GM18498 (cell line): ENCODE results near the gene PDPR.
"Not testable (repeated sequence)": the region's sequence is repeated elsewhere in the genome, so short reads cannot be mapped to it uniquely, and the experiment has no call there.

ENCODE experiments used
- ATAC-seq: cut with Tn5 transposase; IDR thresholded peaks from one replicate; pipeline ENCODE4 v1.9.1; 2021; ENCODE audit warnings: mild to moderate bottlenecking, moderate library complexity; ENCODE audit not compliant: unreplicated experiment

Gene PDPR

GRCh38 chr16:70160821-70161220 is 46.7 kb downstream of the PDPR start:
- no peak for ATAC-seq

DNA sequence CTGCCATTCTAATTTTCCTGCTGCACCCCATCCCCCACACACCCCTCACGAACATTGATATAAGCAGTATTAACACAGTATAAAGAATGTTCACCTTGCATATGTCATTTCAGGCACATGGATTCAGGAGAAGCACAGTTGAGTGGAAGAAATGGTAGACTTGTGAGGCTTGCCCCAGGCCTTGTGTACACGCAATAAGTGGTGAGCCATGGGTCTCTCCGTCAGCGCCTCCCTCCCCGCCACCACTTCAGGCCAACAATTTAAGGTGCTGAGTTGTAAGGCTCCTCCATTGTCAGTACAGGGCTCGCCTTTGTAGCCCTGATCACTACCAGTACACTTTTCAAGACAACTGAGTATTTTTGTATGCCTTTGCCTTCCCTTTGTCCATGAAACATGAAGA is 47.2 kb downstream of the PDPR start:
- ATAC-seq: no peak

DNA sequence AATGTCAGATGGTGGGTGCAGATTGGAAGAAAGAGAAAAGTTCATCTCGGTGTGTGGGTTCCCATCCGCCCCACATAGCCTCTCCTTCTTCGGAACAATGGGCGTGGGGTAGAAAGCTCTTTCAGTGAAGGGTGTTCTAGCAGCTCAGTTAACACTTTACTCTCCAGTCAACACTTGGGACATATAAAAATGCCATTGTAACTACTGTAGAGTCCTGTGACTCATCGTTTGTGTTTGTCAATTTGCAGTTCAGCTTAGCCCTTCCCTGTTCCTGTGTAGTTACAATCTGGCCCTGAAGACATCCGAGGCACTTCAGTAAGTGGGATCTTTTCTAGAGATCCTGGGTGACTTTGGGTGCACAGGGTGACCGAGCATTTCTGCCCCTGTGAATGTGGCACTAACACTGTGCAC is 47.9 kb downstream of the PDPR start:
- no peak for ATAC-seq

GRCh38 chr16:70163596-70163995 is 49.5 kb downstream of the PDPR start:
- no peak for ATAC-seq

DNA sequence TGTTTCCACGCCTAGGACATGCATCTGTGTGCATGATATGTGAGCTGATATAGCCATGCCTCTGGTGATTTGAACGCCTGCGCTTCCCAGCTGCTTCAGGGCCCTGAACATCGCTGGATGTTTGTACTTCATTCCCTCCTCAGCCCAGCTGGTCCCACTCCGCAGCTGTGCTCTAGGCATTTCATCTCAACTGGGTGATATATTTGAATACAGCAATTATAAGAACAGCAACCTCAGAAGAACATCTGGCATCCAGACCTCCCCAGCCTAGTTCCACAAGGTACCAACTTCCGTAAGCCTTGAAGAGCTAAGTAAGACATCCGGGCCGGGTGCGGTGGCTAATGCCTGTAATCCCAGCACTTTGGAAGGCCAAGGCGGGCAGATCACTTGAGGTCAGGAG is 52.6 kb downstream of the PDPR start:
- ATAC-seq: not testable (repeated sequence)

- ATAC-seq: not testable (repeated sequence)
Measured at GRCh38 chr16:70173212-70173837, 59.2 kb downstream of the PDPR start, which contains the start of gene CLEC18C. Gene CLEC18C (plus strand): TSS chr16:70173787. CDS start chr16:70174279, 492 bp downstream.

GRCh38 chr16:70173916-70174315 is 59.8 kb downstream of the PDPR start:
- ATAC-seq: not testable (repeated sequence)

GRCh38 chr16:70174387-70174932 is 60.3 kb downstream of the PDPR start:
- ATAC-seq: not testable (repeated sequence)

GRCh38 chr16:70187858-70188607 is 73.9 kb downstream of the PDPR start:
- ATAC-seq: not testable (repeated sequence)

DNA sequence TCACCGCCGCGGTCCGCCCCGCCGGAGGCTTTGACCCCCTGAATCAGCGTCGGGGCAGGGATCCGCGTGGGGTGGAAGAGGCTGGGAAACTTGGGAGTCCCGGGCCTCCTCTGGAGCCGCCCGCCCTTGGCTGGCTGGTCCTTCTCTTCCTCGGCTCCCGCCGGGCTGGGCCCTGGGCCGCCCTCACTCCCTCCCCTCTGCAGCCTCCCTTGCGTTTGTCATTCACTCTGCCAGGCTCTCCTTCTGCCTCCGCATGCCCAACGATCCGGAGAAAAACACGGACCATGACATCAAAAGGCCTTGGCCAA is 74.4 kb downstream of the PDPR start:
- ATAC-seq: not testable (repeated sequence)

GRCh38 chr16:70190574-70190973 is 76.4 kb downstream of the PDPR start:
- ATAC-seq: not testable (repeated sequence)

- not testable (repeated sequence) for ATAC-seq
Measured at GRCh38 chr16:70196683-70197300, 82.7 kb downstream of the PDPR start.

GRCh38 chr16:70197611-70198010 is 83.5 kb downstream of the PDPR start:
- not testable (repeated sequence) for ATAC-seq

DNA sequence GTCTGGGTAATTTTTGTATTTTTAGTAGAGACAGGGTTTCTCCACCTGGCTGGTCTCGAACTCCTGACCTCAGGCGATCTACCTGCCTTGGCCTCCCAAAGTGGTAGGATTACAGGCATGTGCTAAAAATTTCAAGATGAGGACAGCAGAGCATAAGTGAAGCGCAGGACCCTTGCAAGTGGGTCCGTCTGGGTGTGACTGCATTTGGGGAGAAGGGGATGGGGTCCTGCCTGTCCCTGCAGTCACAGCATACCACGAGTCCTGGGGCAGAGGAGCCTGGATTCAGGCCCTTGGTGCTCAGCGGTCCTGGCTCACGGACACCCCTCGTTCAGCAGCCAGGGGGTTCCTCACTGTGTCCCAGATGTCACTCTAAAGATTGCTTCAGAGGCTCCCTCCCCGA is 84.1 kb downstream of the PDPR start:
- not testable (repeated sequence) for ATAC-seq

DNA sequence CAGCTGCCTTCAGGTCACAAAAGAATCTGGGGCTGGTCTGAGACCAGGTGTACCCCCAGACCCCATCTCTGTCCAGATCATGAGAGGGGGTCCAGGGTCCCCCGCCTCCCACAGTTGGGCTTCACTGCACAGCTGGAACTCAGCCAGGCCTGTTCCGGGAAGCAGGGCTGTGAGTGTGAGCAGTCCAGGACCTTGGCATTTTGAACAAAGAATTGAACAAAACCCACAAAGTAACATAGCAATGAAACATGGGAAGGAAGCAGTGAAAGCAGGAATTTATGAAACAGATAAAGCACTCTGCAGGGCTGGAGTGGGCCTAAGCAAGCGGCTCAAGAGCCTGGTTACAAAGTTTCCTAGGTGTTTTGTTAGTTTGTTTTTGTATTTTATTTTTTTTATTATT is 84.5 kb downstream of the PDPR start:
- ATAC-seq: not testable (repeated sequence)

- ATAC-seq: not testable (repeated sequence)
Measured at GRCh38 chr16:70199170-70199569, 85.0 kb downstream of the PDPR start.

- not testable (repeated sequence) for ATAC-seq
Measured at GRCh38 chr16:70200063-70200462, 85.9 kb downstream of the PDPR start.

GRCh38 chr16:70203508-70203907 is 89.4 kb downstream of the PDPR start:
- not testable (repeated sequence) for ATAC-seq

GRCh38 chr16:70204010-70204409 is 89.9 kb downstream of the PDPR start:
- not testable (repeated sequence) for ATAC-seq

- not testable (repeated sequence) for ATAC-seq
Measured at GRCh38 chr16:70204668-70205405, 90.7 kb downstream of the PDPR start.

DNA sequence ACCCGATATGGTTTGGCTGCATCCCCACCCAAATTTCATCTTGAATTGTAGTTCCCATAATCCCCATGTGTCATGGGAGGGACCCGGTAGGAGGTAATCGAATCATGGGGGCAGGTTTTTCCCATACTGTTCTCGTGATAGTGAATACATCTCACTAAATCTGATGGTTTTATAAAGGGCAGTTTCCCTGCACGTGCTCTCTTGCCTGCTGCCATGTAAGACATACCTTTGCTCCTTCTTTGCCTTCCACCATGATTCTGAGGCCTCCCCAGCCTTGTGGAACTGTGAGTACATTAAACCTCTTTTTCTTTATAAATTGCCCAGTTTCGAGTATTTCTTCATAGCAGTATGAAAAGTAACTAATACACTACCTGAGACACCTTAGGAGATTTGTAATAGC is 92.2 kb downstream of the PDPR start:
- not testable (repeated sequence) for ATAC-seq
